HEK293 (cell line): Measurements from ENCODE around the gene GDPD5.

Experiments used
- CTCF ChIA-PET: fragments of 350-600 bp; formaldehyde crosslinking; extraction: SDS; loops from one replicate; lab custom pipeline; 2021; ENCODE audit warnings: antibody characterized with exemption; lab: Yijun Ruan, JAX
- POLR2A ChIA-PET: fragments of 300-600 bp; formaldehyde crosslinking; extraction: SDS; loops from one replicate; lab custom pipeline; 2020; ENCODE audit warnings: antibody characterized with exemption, inconsistent platforms; lab: Yijun Ruan, JAX
- H3K27ac ChIP-seq: fragments of 200-500 bp; sonication (Bioruptor generic); 2 replicates; pipeline ENCODE4 v1.5.1; 2014; ENCODE audit warnings: low read depth, low read length, control low read depth, inconsistent platforms; ENCODE audit errors: extremely low read depth
- H3K36me3 ChIP-seq, 2 experiments: fragments of 200-500 bp in 1 of 2; sonication (Bioruptor generic) in 1 of 2; 1 replicate in 1 of 2; 2 replicates in 1 of 2; pipeline ENCODE4 v1.5.1; 2014 to 2017; ENCODE audit warnings: inconsistent platforms in 2 of 2, low read length in 2 of 2; ENCODE audit not compliant: control insufficient read depth in 2 of 2, insufficient read depth in 1 of 2
- H3K4me1 ChIP-seq: fragments of 200-500 bp; sonication (Bioruptor generic); 2 replicates; pipeline ENCODE4 v1.5.1; 2014; ENCODE audit warnings: mild to moderate bottlenecking, low read length, inconsistent platforms; ENCODE audit not compliant: control insufficient read depth, insufficient read depth
- H3K4me3 ChIP-seq: 2 replicates; pipeline ENCODE4 v1.5.1; 2011; ENCODE audit warnings: low read depth, mild to moderate bottlenecking, control low read depth, low read length, moderate library complexity
- H3K9me3 ChIP-seq: fragments of 200-500 bp; sonication (Bioruptor generic); 2 replicates; pipeline ENCODE4 v1.5.1; 2014; ENCODE audit warnings: low read depth, low read length, inconsistent platforms; ENCODE audit not compliant: control insufficient read depth, insufficient read depth
- BCL11A ChIP-seq: fragments of 450-650 bp; formaldehyde crosslinking; IDR thresholded peaks from 2 replicates; pipeline ENCODE4 v1.5.1; 2016; ENCODE audit warnings: low read depth, missing biosample characterization, missing genetic modification characterization
- EGR2 ChIP-seq: fragments of 450-650 bp; formaldehyde crosslinking; IDR thresholded peaks from 2 replicates; pipeline ENCODE4 v1.5.1; 2016; ENCODE audit warnings: low read depth, missing biosample characterization, missing genetic modification characterization
- GLIS2 ChIP-seq: fragments of 450-650 bp; formaldehyde crosslinking; IDR thresholded peaks from 2 replicates; pipeline ENCODE4 v1.5.1; 2016; ENCODE audit warnings: missing biosample characterization, missing genetic modification characterization
- OSR2 ChIP-seq: fragments of 450-650 bp; formaldehyde crosslinking; IDR thresholded peaks from 2 replicates; pipeline ENCODE4 v1.5.1; 2016; ENCODE audit warnings: missing biosample characterization, missing genetic modification characterization
- PRDM1 ChIP-seq: fragments of 450-650 bp; formaldehyde crosslinking; IDR thresholded peaks from 2 replicates; pipeline ENCODE4; 2016; ENCODE audit warnings: missing biosample characterization, missing genetic modification characterization
- PRDM2 ChIP-seq: fragments of 450-650 bp; formaldehyde crosslinking; IDR thresholded peaks from 2 replicates; pipeline ENCODE4 v1.5.1; 2016; ENCODE audit warnings: missing biosample characterization, missing genetic modification characterization, borderline replicate concordance
- SALL2 ChIP-seq: fragments of 450-650 bp; formaldehyde crosslinking; IDR thresholded peaks from 2 replicates; pipeline ENCODE4 v1.5.0; 2017; ENCODE audit warnings: missing biosample characterization, mild to moderate bottlenecking, missing genetic modification characterization, borderline replicate concordance
- TCF7L2 ChIP-seq: IDR thresholded peaks from 2 replicates; pipeline ENCODE4 v1.6.1; 2011; ENCODE audit warnings: low read depth, mild to moderate bottlenecking, inconsistent platforms, low read length, moderate library complexity, borderline replicate concordance
- ZNF10 ChIP-seq: fragments of 450-650 bp; formaldehyde crosslinking; IDR thresholded peaks from 2 replicates; pipeline ENCODE4 v1.5.1; 2017; ENCODE audit warnings: missing biosample characterization, missing genetic modification characterization
- ZNF121 ChIP-seq: fragments of 450-650 bp; formaldehyde crosslinking; IDR thresholded peaks from 2 replicates; pipeline ENCODE4 v1.5.1; 2016; ENCODE audit warnings: missing biosample characterization, missing genetic modification characterization
- ZNF132 ChIP-seq: fragments of 450-650 bp; formaldehyde crosslinking; IDR thresholded peaks from 2 replicates; pipeline ENCODE4 v1.5.1; 2017; ENCODE audit warnings: missing biosample characterization, missing genetic modification characterization, borderline replicate concordance
- ZNF514 ChIP-seq: fragments of 450-650 bp; formaldehyde crosslinking; IDR thresholded peaks from 2 replicates; pipeline ENCODE4 v1.5.1; 2016; ENCODE audit warnings: missing biosample characterization, missing genetic modification characterization
- ZNF544 ChIP-seq: fragments of 450-650 bp; formaldehyde crosslinking; IDR thresholded peaks from 2 replicates; pipeline ENCODE4 v1.5.0; 2017; ENCODE audit warnings: missing biosample characterization, missing genetic modification characterization
- ZNF600 ChIP-seq: fragments of 450-650 bp; formaldehyde crosslinking; IDR thresholded peaks from 2 replicates; pipeline ENCODE4 v1.5.1; 2016; ENCODE audit warnings: missing biosample characterization, missing genetic modification characterization
- ZNF707 ChIP-seq: fragments of 450-650 bp; formaldehyde crosslinking; IDR thresholded peaks from 2 replicates; pipeline ENCODE4 v1.5.1; 2016; ENCODE audit warnings: missing biosample characterization, missing genetic modification characterization
- ZNF747 ChIP-seq: fragments of 450-650 bp; formaldehyde crosslinking; IDR thresholded peaks from 2 replicates; pipeline ENCODE4 v1.5.1; 2016; ENCODE audit warnings: missing biosample characterization, missing genetic modification characterization
- ZNF768 ChIP-seq: fragments of 450-650 bp; formaldehyde crosslinking; IDR thresholded peaks from 2 replicates; pipeline ENCODE4 v1.5.1; 2018; ENCODE audit warnings: missing biosample characterization, mild to moderate bottlenecking, missing genetic modification characterization
- ZNF776 ChIP-seq: fragments of 450-650 bp; formaldehyde crosslinking; IDR thresholded peaks from 2 replicates; pipeline ENCODE4 v1.5.0; 2017; ENCODE audit warnings: missing biosample characterization, missing genetic modification characterization, borderline replicate concordance
- ZNF785 ChIP-seq: fragments of 450-650 bp; formaldehyde crosslinking; IDR thresholded peaks from 2 replicates; pipeline ENCODE4 v1.5.1; 2016; ENCODE audit warnings: missing biosample characterization, missing genetic modification characterization
- TF ChIP-seq, protein P1 (sequence below): fragments of 450-650 bp; formaldehyde crosslinking; IDR thresholded peaks from 2 replicates; pipeline ENCODE4 v1.5.1; 2017; ENCODE audit warnings: missing biosample characterization, missing genetic modification characterization

The GDPD5 gene

DNA sequence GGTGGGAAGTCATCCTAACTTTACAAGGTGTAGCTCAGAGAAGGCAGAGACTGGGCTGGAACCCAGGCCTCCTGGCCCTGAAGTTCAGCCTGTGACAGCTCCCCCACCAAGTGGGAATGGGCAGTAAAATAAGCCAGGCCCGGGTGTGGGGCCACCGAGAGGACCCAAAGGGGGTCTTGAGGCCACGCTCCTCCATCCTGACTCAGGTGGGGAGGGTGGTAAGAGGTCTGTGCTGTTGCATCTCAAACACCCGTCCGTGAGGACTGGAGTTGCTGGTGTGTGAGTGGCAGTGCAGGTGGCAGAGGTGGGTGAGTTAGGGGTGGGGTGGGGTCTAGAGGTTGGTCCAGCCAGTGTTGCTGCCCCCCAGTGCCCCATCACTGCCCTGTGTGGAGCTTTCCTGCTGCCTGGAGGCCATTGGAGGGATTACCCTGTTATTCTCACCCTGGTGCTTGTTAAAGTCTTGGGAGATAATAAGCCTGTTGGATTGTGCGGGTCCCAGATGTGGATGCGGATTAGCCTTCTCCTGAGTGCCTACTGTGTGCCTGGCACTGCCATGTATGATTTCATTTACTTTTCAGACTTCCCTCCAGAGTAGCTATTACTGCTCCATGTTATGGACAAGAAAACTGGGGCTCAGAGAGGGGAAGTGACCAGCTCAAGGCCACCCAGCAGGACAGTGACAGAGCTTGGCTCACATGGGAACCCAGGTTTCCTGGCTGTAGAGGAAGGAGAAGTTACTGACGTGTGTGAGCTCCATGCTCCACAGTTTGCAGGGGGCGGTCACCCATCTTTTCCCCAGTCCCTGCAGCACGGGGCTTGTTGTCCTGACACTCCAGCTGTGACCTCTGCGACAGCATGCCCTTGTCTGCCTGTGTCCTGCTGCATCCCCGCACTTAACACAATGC lies 49.2 kb upstream of the GDPD5 start:
- ChIA-PET POLR2A (interaction anchor here (0.7 to 3.2 kb wide), 6 partner anchors 8 to 27 kb away, joined by 3 to 23 read pairs (median 4); partner anchors contain the start of gene SERPINH1), CTCF (interaction anchor here (0.8 to 4.3 kb wide), 6 partner anchors 9 to 187 kb away, joined by 4 to 29 read pairs (median 12); partner anchors contain the start of gene SERPINH1)
- Histone ChIP-seq H3K27ac (no peak overlapping the region), H3K9me3 (no peaks in the 10 kb centered on the region), H3K4me1 (no peaks in the 10 kb centered on the region), H3K4me3 (no peak overlapping the region), H3K36me3 (peaks cover 0 to 41% of the 10 kb centered on the region in 2 experiments; a peak in 1 of 3 replicates)
- TF ChIP-seq ZNF768 (tag by site-specific recombination): 0 out of 2 replicates have a peak, but pooled peaks have one; percentile 24
- TF ChIP-seq ZNF10 (tag by site-specific recombination): no peak
- no peak for TF ChIP-seq GLIS2 (tag by site-specific recombination)

GRCh38 chr11:75572744-75573143 lies 47.0 kb upstream of the GDPD5 start:
- Histone ChIP-seq H3K4me3 (no peak overlapping the region), H3K4me1 (no peaks in the 10 kb centered on the region), H3K27ac (no peak overlapping the region), H3K36me3 (peaks cover 0 to 63% of the 10 kb centered on the region in 2 experiments; a peak in 2 of 3 replicates), H3K9me3 (no peaks in the 10 kb centered on the region)
- CTCF ChIA-PET: interaction anchor here (0.6 to 2.6 kb wide), 5 partner anchors 8 to 1475 kb away, joined by 3 to 6 read pairs (median 3); no protein-coding TSS in a partner anchor
- POLR2A ChIA-PET: interaction anchor here (3.2 kb wide), 1 partner anchor 10 kb away, joined by 23 read pairs; the partner anchor contains the start of gene SERPINH1
- 0 out of 2 replicates have a peak, but pooled peaks have one; percentile 30 for TF ChIP-seq ZNF600 (tag by site-specific recombination)
- TF ChIP-seq, protein P1, sequence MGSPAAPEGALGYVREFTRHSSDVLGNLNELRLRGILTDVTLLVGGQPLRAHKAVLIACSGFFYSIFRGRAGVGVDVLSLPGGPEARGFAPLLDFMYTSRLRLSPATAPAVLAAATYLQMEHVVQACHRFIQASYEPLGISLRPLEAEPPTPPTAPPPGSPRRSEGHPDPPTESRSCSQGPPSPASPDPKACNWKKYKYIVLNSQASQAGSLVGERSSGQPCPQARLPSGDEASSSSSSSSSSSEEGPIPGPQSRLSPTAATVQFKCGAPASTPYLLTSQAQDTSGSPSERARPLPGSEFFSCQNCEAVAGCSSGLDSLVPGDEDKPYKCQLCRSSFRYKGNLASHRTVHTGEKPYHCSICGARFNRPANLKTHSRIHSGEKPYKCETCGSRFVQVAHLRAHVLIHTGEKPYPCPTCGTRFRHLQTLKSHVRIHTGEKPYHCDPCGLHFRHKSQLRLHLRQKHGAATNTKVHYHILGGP (tag by site-specific recombination): no peak

DNA sequence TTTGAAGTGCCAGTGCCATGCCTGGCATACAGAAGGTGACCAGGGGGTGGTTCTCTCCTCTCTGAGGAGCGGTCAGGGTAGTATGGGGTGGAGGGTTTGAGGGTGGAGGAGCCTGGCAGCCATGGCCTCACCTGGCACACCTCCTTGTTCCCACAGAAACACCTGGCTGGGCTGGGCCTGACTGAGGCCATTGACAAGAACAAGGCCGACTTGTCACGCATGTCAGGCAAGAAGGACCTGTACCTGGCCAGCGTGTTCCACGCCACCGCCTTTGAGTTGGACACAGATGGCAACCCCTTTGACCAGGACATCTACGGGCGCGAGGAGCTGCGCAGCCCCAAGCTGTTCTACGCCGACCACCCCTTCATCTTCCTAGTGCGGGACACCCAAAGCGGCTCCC lies 45.9 kb upstream of the GDPD5 start:
- H3K9me3 ChIP-seq: no peaks in the 10 kb centered on the region
- H3K4me1 ChIP-seq: no peaks in the 10 kb centered on the region
- POLR2A ChIA-PET: interaction anchor here (2.0 to 2.3 kb wide), 2 partner anchors 10 to 17 kb away, joined by 5 to 12 read pairs; partner anchors contain the start of gene SERPINH1
- CTCF ChIA-PET: interaction anchor here (2.6 kb wide), 1 partner anchor 25 kb away, joined by 6 read pairs; no protein-coding TSS in a partner anchor
- no peak overlapping the region for H3K4me3 ChIP-seq
- no peak overlapping the region for H3K27ac ChIP-seq
- H3K36me3 ChIP-seq: peaks cover 0 to 74% of the 10 kb centered on the region in 2 experiments; a peak in 2 of 3 replicates
- TF ChIP-seq EGR2 (no peak), OSR2 (tag by site-specific recombination) (no peak), ZNF544 (tag by site-specific recombination) (no peak), PRDM2 (no peak), ZNF121 (tag by site-specific recombination) (no peak), SALL2 (tag by site-specific recombination) (no peak), PRDM1 (tag by site-specific recombination) (no peak), ZNF707 (tag by site-specific recombination) (no peak), ZNF776 (tag by site-specific recombination) (no peak), ZNF747 (tag by site-specific recombination) (no peak), ZNF785 (tag by site-specific recombination) (no peak), BCL11A (no peak), ZNF132 (tag by site-specific recombination) (no peak), ZNF514 (tag by site-specific recombination) (no peak), TCF7L2 (no peak)
